Measurements from ENCODE around the gene BORCS6.

The BORCS6 gene

GRCh38 chr17:8210761-8211458 is 20.9 kb upstream of the BORCS6 start:
- no peak for DNase-seq

- DNase-seq = peak; percentile 92
Measured at GRCh38 chr17:8209907-8210760, 20.2 kb upstream of the BORCS6 start, which contains the start of gene AURKB. Gene AURKB, minus strand, starts transcription at chr17:8210575. Its CDS starts 351 bp downstream, at chr17:8210224.

- DNase-seq = no peak
Measured at GRCh38 chr17:8206536-8206935, 16.6 kb upstream of the BORCS6 start.

- DNase-seq = no peak
Measured at GRCh38 chr17:8204761-8205555, 15.0 kb upstream of the BORCS6 start.

GRCh38 chr17:8192070-8192815 is 2.3 kb upstream of the BORCS6 start:
- DNase-seq = peak; percentile 98

- DNase-seq = no peak
Measured at GRCh38 chr17:8190506-8190905, 526 bp upstream of the BORCS6 start.

GRCh38 chr17:8189041-8189710 is 804 bp downstream of the BORCS6 start:
- no peak for DNase-seq

- no peak for DNase-seq
Measured at GRCh38 chr17:8188263-8188839, 1.6 kb downstream of the BORCS6 start.

GRCh38 chr17:8187517-8188262 is 2.3 kb downstream of the BORCS6 start:
- peak; percentile 99 for DNase-seq

- peak; percentile 98 for DNase-seq
Measured at GRCh38 chr17:8186787-8187516, 3.0 kb downstream of the BORCS6 start.

- DNase-seq = no peak
Measured at GRCh38 chr17:8186446-8186786, 3.6 kb downstream of the BORCS6 start.

- DNase-seq = peak; percentile 80
Measured at GRCh38 chr17:8185582-8186445, 4.2 kb downstream of the BORCS6 start.

GRCh38 chr17:8176998-8177731 is 12.8 kb downstream of the BORCS6 start:
- no peak for DNase-seq

- DNase-seq = peak; percentile 88
Measured at GRCh38 chr17:8176197-8176940, 13.6 kb downstream of the BORCS6 start, which contains the start of gene TMEM107. Gene TMEM107, minus strand, starts transcription at chr17:8176380. Its CDS starts 94 bp downstream, at chr17:8176286.

GRCh38 chr17:8175795-8176196 is 14.2 kb downstream of the BORCS6 start:
- no peak for DNase-seq

GRCh38 chr17:8173871-8174322 is 16.1 kb downstream of the BORCS6 start:
- no peak for DNase-seq
